Activated B cell treated with CpG ODN at 0.5 μM for 24 hours (primary cell): ENCODE measurements around the gene RPL5. TPM values are rescaled to one million over a fixed set of nuclear protein-coding genes. Genes with fewer than 3 reads are reported as not detected.
"Not testable (repeated sequence)": the region's sequence is repeated elsewhere in the genome, so short reads cannot be mapped to it uniquely, and the experiment has no call there.

Experiments used
- ATAC-seq: fragments of 200-7000 bp; cut with Tn5 transposase; one replicate; pipeline ENCODE4 v1.10.0; 2021; ENCODE audit warnings: low read depth, mild to moderate bottlenecking, moderate library complexity
- CTCF ChIA-PET: fragments of 350-600 bp; sonication (Branson Sonifier 250); formaldehyde crosslinking; loops from one replicate; lab custom pipeline; 2021; ENCODE audit warnings: antibody characterized with exemption; lab: Charles Lee
- POLR2A ChIA-PET: fragments of 350-600 bp; sonication (Branson Sonifier 250); formaldehyde crosslinking; loops from one replicate; lab custom pipeline; 2021; ENCODE audit warnings: antibody characterized with exemption; lab: Charles Lee
- DNase-seq: peaks from one replicate; pipeline ENCODE4 v3.0.0; 2022
- H3K27ac Mint-ChIP-seq: one replicate; pipeline ENCODE4 v1.8.0; 2020; ENCODE audit warnings: mixed read lengths
- H3K27me3 Mint-ChIP-seq: one replicate; pipeline ENCODE4 v1.8.0; 2021; ENCODE audit warnings: mixed read lengths
- H3K36me3 Mint-ChIP-seq: one replicate; pipeline ENCODE4 v1.8.0; 2021; ENCODE audit warnings: low read depth, mixed read lengths
- H3K4me1 Mint-ChIP-seq: one replicate; pipeline ENCODE4 v1.8.0; 2021; ENCODE audit warnings: mixed read lengths
- H3K4me3 Mint-ChIP-seq: one replicate; pipeline ENCODE4 v1.8.0; 2020; ENCODE audit warnings: mild to moderate bottlenecking, mixed read lengths
- H3K9me3 Mint-ChIP-seq: one replicate; pipeline ENCODE4 v1.8.0; 2020; ENCODE audit warnings: mixed read lengths
- CTCF ChIP-seq: fragments of 200-600 bp; IDR thresholded peaks from one replicate; pipeline ENCODE4 v1.8.0; 2022; ENCODE audit warnings: antibody characterized with exemption, mild to moderate bottlenecking
- intact Hi-C: fragments of 100-400 bp; cut with micrococcal nuclease; formaldehyde crosslinking; loops from one replicate; pipeline ENCODE4 v1.15.1; 2024
- total RNA-seq: library from RNA; stranded (reverse); gene quantifications from 2 replicates; pipeline ENCODE4 v1.2.3, GENCODE V29; 2022

RPL5 gene
- 1,685 and 1,766 TPM in 2 replicates for total RNA-seq

- ChIA-PET CTCF (interaction anchor here (0.7 to 2.5 kb wide), 11 partner anchors 14 to 162 kb away, joined by 3 to 17 read pairs (median 6); partner anchors contain the start of gene DIPK1A), POLR2A (interaction anchor here (0.8 to 2.1 kb wide), 23 partner anchors 8 to 1014 kb away, joined by 3 to 25 read pairs (median 5); partner anchors contain the start of genes DIPK1A, DR1, EVI5 and MTF2)
- H3K4me1 Mint-ChIP-seq = peaks cover 48% of the 10 kb centered on the region
- TF ChIP-seq CTCF = no peak
- intact Hi-C loops = loop anchor here (1.0 to 10.0 kb wide), 8 partner anchors 27 to 1043 kb away; partner anchors contain the start of genes CCDC18, DNTTIP2, DR1 and EVI5
- H3K9me3 Mint-ChIP-seq = no peaks in the 10 kb centered on the region
- H3K27ac Mint-ChIP-seq = peak within 1 kb of the TSS; percentile 97
- ATAC-seq = peak; percentile 90
- peak within 1 kb of the TSS; percentile 99 for H3K4me3 Mint-ChIP-seq
- peak; percentile 98 for DNase-seq
- no peaks in the 10 kb centered on the region for H3K27me3 Mint-ChIP-seq
- peaks cover 53% of the 10 kb centered on the region for H3K36me3 Mint-ChIP-seq
Measured at GRCh38 chr1:92831762-92832536, at the start of gene RPL5. TSS of gene RPL5 (plus strand) at chr1:92832040. CDS start at chr1:92832115, 75 bp downstream.

GRCh38 chr1:92783550-92783949, 48.3 kb upstream of the RPL5 start:
- H3K27me3 Mint-ChIP-seq, ATAC-seq, H3K36me3 Mint-ChIP-seq, DNase-seq, H3K9me3 Mint-ChIP-seq, CTCF ChIA-PET: not testable (repeated sequence)
- intact Hi-C loops = loop anchor here (5.0 to 10.0 kb wide), 2 partner anchors 249 to 1281 kb away; partner anchors contain the start of gene CDC7
- POLR2A ChIA-PET = interaction anchor here (0.5 to 3.2 kb wide), 4 partner anchors 9 to 432 kb away, joined by 3 to 16 read pairs (median 7); partner anchors contain the start of gene RPL5
- peak overlapping the region; percentile 86 for H3K4me3 Mint-ChIP-seq
- peaks cover 31% of the 10 kb centered on the region for H3K4me1 Mint-ChIP-seq
- peak overlapping the region; percentile 82 for H3K27ac Mint-ChIP-seq

- H3K36me3 Mint-ChIP-seq = peaks cover 5% of the 10 kb centered on the region
- H3K4me3 Mint-ChIP-seq = peak overlapping the region; percentile 86
- H3K27ac Mint-ChIP-seq = peak overlapping the region; percentile 82
- ChIA-PET POLR2A (interaction anchor here (0.6 to 3.2 kb wide), 7 partner anchors 9 to 562 kb away, joined by 3 to 16 read pairs (median 3); partner anchors contain the start of genes DR1, GLMN, RPAP2 and RPL5), CTCF (interaction anchor here (1.4 kb wide), 1 partner anchor 34 kb away, joined by 6 read pairs; no protein-coding TSS in a partner anchor)
- TF ChIP-seq CTCF = no peak
- DNase-seq (peak; percentile 21), ATAC-seq (no peak)
- intact Hi-C loops = loop anchor here (2.0 to 10.0 kb wide), 5 partner anchors 177 to 1635 kb away; partner anchors contain the start of genes ABCD3, CDC7, DIPK1A and GLMN
- peaks cover 31% of the 10 kb centered on the region for H3K4me1 Mint-ChIP-seq
- no peaks in the 10 kb centered on the region for H3K9me3 Mint-ChIP-seq
- H3K27me3 Mint-ChIP-seq = no peaks in the 10 kb centered on the region
Measured at GRCh38 chr1:92784021-92784638, 47.7 kb upstream of the RPL5 start.

- POLR2A ChIA-PET = interaction anchor here (0.6 to 3.2 kb wide), 9 partner anchors 10 to 1767 kb away, joined by 3 to 16 read pairs (median 3); partner anchors contain the start of genes DIPK1A, DR1, GLMN and RPAP2
Measured at GRCh38 chr1:92784639-92785500, 47.0 kb upstream of the RPL5 start, which contains the start of gene EVI5. TSS of gene EVI5 (minus strand) at chr1:92785108. CDS start at chr1:92736546, 48,562 bp downstream.

More at GRCh38 chr1:92784639-92785500, 47.0 kb upstream of the RPL5 start, which contains the start of gene EVI5:
- Mint-ChIP-seq H3K27ac (peak within 1 kb of the TSS; percentile 91), H3K36me3 (peaks cover 5% of the 10 kb centered on the region), H3K4me3 (peak within 1 kb of the TSS; percentile 92), H3K4me1 (peaks cover 31% of the 10 kb centered on the region), H3K9me3 (no peaks in the 10 kb centered on the region), H3K27me3 (no peaks in the 10 kb centered on the region)
- peak; percentile 92 for ATAC-seq
- CTCF ChIA-PET = interaction anchor here (0.6 to 1.4 kb wide), 4 partner anchors 32 to 209 kb away, joined by 3 to 6 read pairs (median 4); no protein-coding TSS in a partner anchor
- no peak for TF ChIP-seq CTCF
- intact Hi-C loops = loop anchor here (1.0 to 10.0 kb wide), 12 partner anchors 19 to 1634 kb away; partner anchors contain the start of genes ABCD3, CCDC18, CDC7 and DIPK1A
- DNase-seq = peak; percentile 86
